HepG2 (cell line): ENCODE results near the gene SLC34A3. TPM values are rescaled to one million over a fixed set of nuclear protein-coding genes. Genes with fewer than 3 reads are reported as not detected.

Experiments used
- ATAC-seq: fragments of 200-7000 bp; cut with Tn5 transposase; 3 replicates; pipeline ENCODE4 v1.9.1; 2020; ENCODE audit warnings: mild to moderate bottlenecking, moderate library complexity
- BruUV-seq: library from RNA; stranded (reverse); fragments of 400-500 nt; replicated peaks from 2 replicates; lab custom pipeline; 2021; lab: Mats Ljungman, UMichigan
- CTCF ChIA-PET: fragments of 300-600 bp; formaldehyde crosslinking; extraction: SDS; loops from one replicate; lab custom pipeline; 2021; ENCODE audit warnings: low total read pairs, inconsistent platforms, low intra/inter-chr PET ratio; lab: Yijun Ruan, JAX
- POLR2A ChIA-PET: fragments of 350-600 bp; sonication (Branson Sonifier 250); formaldehyde crosslinking; loops from one replicate; lab custom pipeline; 2020; ENCODE audit warnings: antibody characterized with exemption, inconsistent platforms; lab: Yijun Ruan, JAX
- DNase-seq: peaks from one replicate; pipeline ENCODE4 v3.0.0-alpha.2; 2015; ENCODE audit warnings: low spot score
- FAIRE-seq: peaks from 3 replicates; lab custom pipeline; 2011; peaks lifted over from hg19 to GRCh38; lab: Jason Lieb, UNC
- H2AFZ ChIP-seq: one replicate; pipeline ENCODE4 v1.6.1; 2011; ENCODE audit warnings: low read length, inconsistent platforms
- H3K27ac ChIP-seq: fragments of 300-600 bp; 3 replicates; pipeline ENCODE4 v1.8.0; 2011; ENCODE audit warnings: mixed run types, mild to moderate bottlenecking, mixed read lengths, low read length, inconsistent platforms; ENCODE audit not compliant: insufficient read depth; ENCODE audit errors: extremely low read length
- H3K27me3 ChIP-seq, 2 experiments: fragments of 200-600 bp in 1 of 2; 2 replicates in 1 of 2; 3 replicates in 1 of 2; pipeline versions ENCODE4 v1.6.0 to v1.8.0; 2011; ENCODE audit warnings: low read length in 2 of 2, mild to moderate bottlenecking in 2 of 2, moderate library complexity in 2 of 2, inconsistent platforms in 1 of 2; ENCODE audit not compliant: insufficient read depth in 2 of 2, control insufficient read depth in 1 of 2
- H3K36me3 ChIP-seq, 2 experiments: fragments of 200-600 bp in 1 of 2; replicated peaks in 1 of 2; 2 replicates in 1 of 2; 3 replicates in 1 of 2; pipeline versions ENCODE4 v1.5.1 to v1.8.0; 2011; ENCODE audit warnings: low read length in 2 of 2, inconsistent platforms in 1 of 2; ENCODE audit not compliant: insufficient read depth in 2 of 2, control insufficient read depth in 1 of 2
- H3K4me1 ChIP-seq: 2 replicates; pipeline ENCODE4 v1.5.1; 2012; ENCODE audit warnings: low read length, inconsistent platforms; ENCODE audit not compliant: insufficient read depth
- H3K4me2 ChIP-seq: 2 replicates; pipeline ENCODE4 v1.6.0; 2011; ENCODE audit warnings: low read depth, low read length, inconsistent platforms
- H3K4me3 ChIP-seq, 3 experiments: fragments of 200-600 bp in 1 of 3; sonication (generic), shearing (Covaris generic) in 1 of 3; replicated peaks in 1 of 3; 2 replicates each; pipeline ENCODE4 v1.5.1; 2011 to 2016; ENCODE audit warnings: low read length in 3 of 3, inconsistent platforms in 2 of 3, low read depth in 2 of 3, mild to moderate bottlenecking in 2 of 3, control low read depth in 1 of 3, mixed read lengths in 1 of 3; ENCODE audit not compliant: insufficient read depth in 1 of 3
- H3K79me2 ChIP-seq: one replicate; pipeline ENCODE4 v1.6.1; 2011; ENCODE audit warnings: low read length, inconsistent platforms; ENCODE audit not compliant: insufficient read depth
- H3K9ac ChIP-seq: 2 replicates; pipeline ENCODE4 v1.6.0; 2011; ENCODE audit warnings: mild to moderate bottlenecking, low read depth, low read length, inconsistent platforms; ENCODE audit not compliant: insufficient read depth
- H3K9me3 ChIP-seq: 2 replicates; pipeline ENCODE4 v1.5.1; 2012; ENCODE audit warnings: mild to moderate bottlenecking, low read length
- H4K20me1 ChIP-seq: 2 replicates; pipeline ENCODE4 v1.6.0; 2011; ENCODE audit warnings: inconsistent platforms, mild to moderate bottlenecking, low read length, moderate library complexity; ENCODE audit not compliant: insufficient read depth
- CSRNP1 ChIP-seq: sonication (generic); formaldehyde crosslinking; IDR thresholded peaks from 2 replicates; pipeline ENCODE4 v1.8.1; 2023; ENCODE audit warnings: mild to moderate bottlenecking, missing genetic modification reagents
- GATAD1 ChIP-seq: IDR thresholded peaks from 2 replicates; pipeline ENCODE4 v1.6.1; 2016; ENCODE audit warnings: missing genetic modification reagents, missing compliant biosample characterization
- HOXA9 ChIP-seq: sonication (generic); formaldehyde crosslinking; IDR thresholded peaks from 2 replicates; pipeline ENCODE4 v1.8.1; 2022; ENCODE audit warnings: missing genetic modification reagents, mild to moderate bottlenecking, moderate library complexity, borderline replicate concordance
- NAIF1 ChIP-seq: sonication (generic); formaldehyde crosslinking; IDR thresholded peaks from 2 replicates; pipeline ENCODE4 v1.5.0; 2020; ENCODE audit warnings: mild to moderate bottlenecking, missing genetic modification reagents, borderline replicate concordance
- NFYC ChIP-seq: IDR thresholded peaks from 2 replicates; pipeline ENCODE4 v1.6.1; 2016; ENCODE audit warnings: missing genetic modification reagents, missing compliant biosample characterization
- POLR2G ChIP-seq: fragments of 200-400 bp; formaldehyde crosslinking; IDR thresholded peaks from 2 replicates; pipeline ENCODE4 v1.6.1; 2018; ENCODE audit warnings: mild to moderate bottlenecking, low read depth, low read length, moderate library complexity
- ZNF687 ChIP-seq: sonication (generic); formaldehyde crosslinking; IDR thresholded peaks from 2 replicates; pipeline ENCODE4 v1.5.1; 2020; ENCODE audit warnings: mild to moderate bottlenecking, missing genetic modification reagents, moderate library complexity
- WGBS: methylation state at CpG from one replicate; pipeline ENCODE4 v1.1.6; 2017; ENCODE audit warnings: low lambda C conversion rate; 5-methylcytosine and 5-hydroxymethylcytosine counted together
- in situ Hi-C: cut with HindIII; loops from 2 replicates; pipeline ENCODE4 v1.10.0; 2017; ENCODE audit warnings: low pct_unique_long_range_greater_than_20kb; ENCODE audit not compliant: extremely low pct_ligation_motif_present
- intact Hi-C: fragments of 100-400 bp; cut with micrococcal nuclease; formaldehyde crosslinking; loops from one replicate; pipeline ENCODE4 v1.10.0; 2022; ENCODE audit not compliant: unreplicated experiment
- polyA plus RNA-seq, 8 experiments: library from polyadenylated mRNA; depleted of rRNA in 3 of 8; stranded (reverse) in 7 of 8; unstranded in 1 of 8; fragments of >200 nt; fragmentation: Illumina TruSeq in 4 of 8; extraction: Trizol in 4 of 8; gene quantifications; 2 replicates each; pipeline versions ENCODE4 v1.2.1 to v1.2.3, GENCODE V29; 2011 to 2016; ENCODE audit warnings: low read depth in 4 of 8, missing spikeins in 1 of 8, mixed read lengths in 1 of 8; ENCODE audit not compliant: insufficient read depth in 1 of 8
- total RNA-seq, 5 experiments: library from RNA; depleted of rRNA; stranded (reverse); fragments of >200 nt; fragmentation: Illumina TruSeq; extraction: Trizol; gene quantifications; 2 replicates each; pipeline ENCODE4 v1.2.3, GENCODE V29; 2016; ENCODE audit warnings: low read depth in 1 of 5
- TF ChIP-seq, protein P1 (sequence below): sonication (generic); formaldehyde crosslinking; IDR thresholded peaks from 2 replicates; pipeline ENCODE4 v1.4.0; 2020; ENCODE audit warnings: missing genetic modification reagents

SLC34A3 gene
- total and polyA plus RNA-seq, 2 of the 13 experiments (the other 11 are each of a cell fraction or from before 2014, with no cell fraction given), result 0.07 to 1.0 TPM

GRCh38 chr9:137229903-137230704, 597 bp upstream of the SLC34A3 start:
- Histone ChIP-seq H3K36me3 (no peaks in the 10 kb centered on the region), H3K79me2 (peaks cover 4% of the 10 kb centered on the region), H3K4me2 (peak overlapping the region; percentile 96), H3K9ac (peak overlapping the region; percentile 65), H3K9me3 (no peaks in the 10 kb centered on the region), H4K20me1 (no peaks in the 10 kb centered on the region), H3K4me3 (peak overlapping the region; percentile 53 to 72 (median 62)), H2AFZ (no peak overlapping the region), H3K27me3 (no peaks in the 10 kb centered on the region), H3K27ac (peak overlapping the region; percentile 75), H3K4me1 (peaks cover 75% of the 10 kb centered on the region)
- POLR2A ChIA-PET, result interaction anchor here (0.9 to 2.7 kb wide), 14 partner anchors 8 to 144 kb away, joined by 3 to 16 read pairs (median 5); partner anchors contain the start of genes ANAPC2, MAN1B1, SSNA1 and TOR4A
- CTCF ChIA-PET, result no interaction called here
- BruUV-seq, result no TSS peak
- FAIRE-seq (no peak), ATAC-seq (peak; percentile 46), DNase-seq (no peak)
- intact Hi-C loops (no loop called here), in situ Hi-C loops (loop anchor here (5.0 kb wide), 2 partner anchors 43 to 118 kb away; partner anchors contain the start of genes ANAPC2, DPP7 and SSNA1)
- 2% methylated on average over 8 of the region's 31 CpGs for WGBS
- TF ChIP-seq POLR2G (peak; percentile 52; the same call in 1 of the 2 replicates), NFYC (CRISPR knock-in tag) (0 out of 2 replicates have a peak, but pooled peaks have one; percentile 12), GATAD1 (CRISPR knock-in tag) (peak; percentile 73), ZNF687 (CRISPR knock-in tag) (peak; percentile 92), CSRNP1 (CRISPR knock-in tag) (no peak), HOXA9 (CRISPR knock-in tag) (no peak), NAIF1 (CRISPR knock-in tag) (no peak)
- TF ChIP-seq, protein P1, sequence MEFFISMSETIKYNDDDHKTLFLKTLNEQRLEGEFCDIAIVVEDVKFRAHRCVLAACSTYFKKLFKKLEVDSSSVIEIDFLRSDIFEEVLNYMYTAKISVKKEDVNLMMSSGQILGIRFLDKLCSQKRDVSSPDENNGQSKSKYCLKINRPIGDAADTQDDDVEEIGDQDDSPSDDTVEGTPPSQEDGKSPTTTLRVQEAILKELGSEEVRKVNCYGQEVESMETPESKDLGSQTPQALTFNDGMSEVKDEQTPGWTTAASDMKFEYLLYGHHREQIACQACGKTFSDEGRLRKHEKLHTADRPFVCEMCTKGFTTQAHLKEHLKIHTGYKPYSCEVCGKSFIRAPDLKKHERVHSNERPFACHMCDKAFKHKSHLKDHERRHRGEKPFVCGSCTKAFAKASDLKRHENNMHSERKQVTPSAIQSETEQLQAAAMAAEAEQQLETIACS (CRISPR knock-in tag), result 0 out of 2 replicates have a peak, but pooled peaks have one; percentile 35
